ENCODE results near the gene PYGM.
A peak's percentile ranks its signal among the peaks of the same experiment; 100 is the strongest.

The PYGM gene

GRCh38 chr11:64759722-64760719, at the start of gene PYGM:
PYGM (minus strand) TSS chr11:64759974; CDS start chr11:64759898, 76 bp downstream.
- DNase-seq, result peak; percentile 73

- no peak for DNase-seq
These were observed 45.7 kb upstream of the PYGM start for GRCh38 chr11:64805481-64805880.

- DNase-seq, result no peak
These were observed 44.8 kb upstream of the PYGM start for GRCh38 chr11:64804346-64805210.

GRCh38 chr11:64803846-64804345, 44.1 kb upstream of the PYGM start:
- no peak for DNase-seq

GRCh38 chr11:64803158-64803845, 43.5 kb upstream of the PYGM start, which contains the start of gene MAP4K2:
MAP4K2 (minus strand) TSS chr11:64803214; CDS start chr11:64803149, 65 bp downstream.
- DNase-seq, result peak; percentile 87

- no peak for DNase-seq
These were observed 42.8 kb upstream of the PYGM start for GRCh38 chr11:64802370-64803157.

GRCh38 chr11:64801561-64802369, 42.0 kb upstream of the PYGM start:
- no peak for DNase-seq

- no peak for DNase-seq
These were observed 41.3 kb upstream of the PYGM start for GRCh38 chr11:64801158-64801464.

- DNase-seq, result no peak
These were observed 40.8 kb upstream of the PYGM start for GRCh38 chr11:64800303-64801157.

GRCh38 chr11:64799623-64800302, 40.0 kb upstream of the PYGM start:
- DNase-seq, result no peak

- no peak for DNase-seq
These were observed 39.5 kb upstream of the PYGM start for GRCh38 chr11:64799256-64799622.

GRCh38 chr11:64796757-64797541, 37.2 kb upstream of the PYGM start:
- DNase-seq, result no peak

- no peak for DNase-seq
These were observed 36.4 kb upstream of the PYGM start for GRCh38 chr11:64796047-64796756.

- no peak for DNase-seq
These were observed 34.8 kb upstream of the PYGM start for GRCh38 chr11:64794526-64794925.

GRCh38 chr11:64793271-64794160, 33.7 kb upstream of the PYGM start:
- DNase-seq, result no peak

GRCh38 chr11:64792482-64792881, 32.7 kb upstream of the PYGM start:
- DNase-seq, result no peak

GRCh38 chr11:64791781-64792291, 32.1 kb upstream of the PYGM start:
- DNase-seq, result no peak

All from midbrain (tissue), 1 donor.